HG03558 (cell line): ENCODE results near the gene PRDM13.

Experiments
- ATAC-seq: cut with Tn5 transposase; IDR thresholded peaks from one replicate; pipeline ENCODE4 v1.9.1; 2021; ENCODE audit warnings: moderate number of reproducible peaks; ENCODE audit not compliant: unreplicated experiment; ENCODE audit errors: extremely low read depth

The PRDM13 gene

DNA sequence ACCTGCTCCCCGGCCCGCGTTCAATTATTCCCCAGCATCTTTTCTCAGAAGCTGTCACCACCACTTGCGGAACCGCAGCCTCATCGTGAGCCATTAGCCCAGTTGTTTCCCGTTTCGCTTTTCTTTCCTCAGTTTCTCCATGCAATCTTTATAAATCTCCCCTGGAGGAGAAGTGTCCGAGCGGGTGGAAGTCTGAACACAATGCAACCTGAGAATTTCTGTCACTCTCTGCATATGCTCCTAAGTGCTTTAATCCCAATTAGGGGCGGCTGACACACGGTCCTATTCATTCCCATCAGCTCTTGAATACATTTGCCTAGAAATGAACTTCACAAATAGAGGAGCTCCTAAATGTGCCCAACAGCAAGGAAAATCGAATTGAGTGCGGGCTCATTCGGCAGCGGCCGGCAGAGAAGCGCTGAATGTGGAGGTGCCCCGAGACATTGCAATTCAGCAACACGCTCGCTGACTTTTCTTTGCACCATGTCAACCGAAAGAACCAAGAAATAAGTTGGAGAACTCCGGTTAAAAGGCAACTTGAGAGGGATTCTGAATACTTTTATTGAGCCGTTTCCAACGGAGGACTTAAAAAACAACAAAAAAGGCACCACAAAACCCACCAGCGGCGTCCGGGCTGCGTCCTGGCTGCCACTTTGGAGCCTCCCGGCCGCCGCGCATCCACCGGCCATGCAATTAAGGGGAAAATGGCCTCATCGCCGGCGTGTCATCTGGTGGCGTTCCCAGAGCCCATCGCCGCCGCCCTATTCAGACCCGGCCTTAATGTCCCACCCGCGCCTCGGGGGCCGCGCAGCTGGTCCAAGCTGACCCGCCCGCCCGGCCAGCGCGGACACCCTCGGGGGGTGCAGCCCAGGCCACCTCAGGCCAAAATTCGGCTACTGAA lies 3.9 kb upstream of the PRDM13 start:
- no peak for ATAC-seq

DNA sequence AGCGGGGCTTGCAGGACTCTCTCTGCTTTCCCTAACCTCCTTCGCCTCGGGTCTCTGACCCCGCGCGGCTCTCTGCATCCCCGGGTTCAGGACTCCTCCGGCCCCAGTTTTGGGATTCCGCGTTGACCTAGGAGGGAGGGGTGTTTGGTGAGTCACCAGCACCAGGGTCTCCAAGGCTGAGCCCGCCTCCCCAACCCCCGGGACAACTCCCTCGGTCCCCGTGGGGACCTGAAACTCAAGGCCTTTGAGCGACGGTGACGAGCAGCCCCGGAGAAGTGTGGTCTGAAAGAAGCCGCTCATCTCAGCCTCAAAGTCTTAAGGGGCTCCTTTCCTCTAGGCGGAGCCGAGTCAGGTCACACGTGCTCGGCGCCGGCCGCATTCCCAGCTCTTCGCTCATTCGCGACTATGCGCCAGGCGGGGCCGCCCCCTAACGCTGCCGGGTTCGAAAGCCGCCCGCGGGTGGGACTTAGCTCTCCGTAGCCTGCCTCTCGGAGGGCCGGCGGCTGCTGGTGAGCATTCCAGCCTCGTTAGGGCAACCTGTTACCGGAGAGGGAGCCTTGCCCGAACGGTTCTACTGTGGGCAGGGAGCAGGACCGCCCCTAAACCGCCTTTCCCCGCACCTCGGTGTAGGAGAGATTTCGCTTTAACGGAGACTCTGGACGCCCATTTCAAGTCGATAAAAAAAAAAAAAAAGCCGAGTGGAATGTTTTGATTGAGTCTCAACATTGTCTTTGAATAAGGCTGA lies 3.0 kb upstream of the PRDM13 start:
- ATAC-seq, result no peak

DNA sequence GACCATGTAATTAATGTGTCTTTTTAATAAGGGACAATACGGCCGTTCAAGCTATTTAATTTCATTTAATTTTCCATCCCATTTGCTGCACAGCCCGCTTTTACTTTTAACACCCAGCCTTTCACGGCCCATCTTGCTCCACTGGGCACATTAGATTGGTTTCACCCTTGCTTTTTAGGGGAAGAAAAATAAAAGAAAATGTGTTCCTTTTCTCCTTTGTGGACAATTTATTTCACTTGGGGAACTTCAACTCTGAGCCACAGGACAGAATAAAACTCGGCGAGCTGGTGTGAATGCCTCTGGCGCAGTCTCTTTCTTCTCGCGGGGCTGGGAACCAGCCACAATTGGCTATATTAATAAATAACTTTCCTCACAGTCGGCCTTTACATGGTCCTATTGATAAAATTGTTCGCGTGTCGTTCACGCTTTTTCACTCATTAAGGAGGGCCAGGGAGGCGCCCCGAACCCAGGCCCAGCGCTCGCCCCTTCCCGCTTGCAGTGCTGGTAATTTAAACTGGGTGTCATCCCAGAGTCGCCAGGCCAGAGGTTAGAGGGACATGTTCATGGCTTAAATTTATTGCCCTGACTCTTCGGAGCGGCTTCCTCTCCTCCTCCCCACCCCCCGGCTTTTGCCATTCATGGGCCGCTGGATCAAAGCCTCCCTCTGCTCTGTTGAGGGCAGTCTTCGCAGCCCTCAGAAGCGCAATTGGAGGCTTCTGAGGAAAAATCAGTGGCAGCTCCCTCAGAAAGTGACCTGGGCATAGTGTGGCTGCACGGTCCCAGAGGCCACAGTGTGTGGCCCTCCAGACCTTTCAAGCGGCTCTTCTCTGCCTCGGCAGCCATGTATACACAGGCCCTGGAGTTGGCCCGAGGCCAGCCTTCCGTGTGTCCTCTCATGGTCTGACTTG lies 2.2 kb upstream of the PRDM13 start:
- no peak for ATAC-seq

DNA sequence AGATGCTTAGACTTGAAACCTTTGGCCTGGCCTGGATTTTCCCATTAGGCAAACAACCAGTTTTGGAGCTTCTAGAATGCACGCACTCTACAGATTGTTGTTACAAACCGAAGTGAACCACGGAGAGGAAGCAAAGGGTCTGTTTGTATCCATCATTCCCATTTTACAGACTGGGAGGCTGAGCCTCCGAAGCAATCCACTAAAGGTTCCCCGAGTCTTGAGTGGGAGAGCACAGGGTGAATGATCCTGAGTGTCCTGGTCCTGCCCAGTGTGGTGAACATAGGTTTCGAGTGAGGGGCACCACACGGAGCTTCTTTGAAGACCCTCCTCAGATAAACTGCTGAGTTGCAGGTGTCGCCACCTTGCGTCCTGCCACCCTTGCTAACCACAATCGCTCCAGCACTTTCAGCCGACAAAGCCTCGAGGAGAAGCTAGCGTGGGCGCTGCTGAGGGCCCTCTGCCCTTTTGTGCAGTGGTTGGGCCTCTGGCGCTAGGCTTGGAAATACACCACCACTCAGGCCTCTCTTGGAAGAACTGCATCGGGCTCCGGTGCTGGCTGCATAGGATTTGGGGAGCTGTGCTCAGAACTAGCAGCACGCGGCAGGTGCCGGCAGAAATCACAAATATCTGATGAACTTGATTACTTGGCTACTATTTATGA lies 1.4 kb upstream of the PRDM13 start:
- no peak for ATAC-seq

DNA sequence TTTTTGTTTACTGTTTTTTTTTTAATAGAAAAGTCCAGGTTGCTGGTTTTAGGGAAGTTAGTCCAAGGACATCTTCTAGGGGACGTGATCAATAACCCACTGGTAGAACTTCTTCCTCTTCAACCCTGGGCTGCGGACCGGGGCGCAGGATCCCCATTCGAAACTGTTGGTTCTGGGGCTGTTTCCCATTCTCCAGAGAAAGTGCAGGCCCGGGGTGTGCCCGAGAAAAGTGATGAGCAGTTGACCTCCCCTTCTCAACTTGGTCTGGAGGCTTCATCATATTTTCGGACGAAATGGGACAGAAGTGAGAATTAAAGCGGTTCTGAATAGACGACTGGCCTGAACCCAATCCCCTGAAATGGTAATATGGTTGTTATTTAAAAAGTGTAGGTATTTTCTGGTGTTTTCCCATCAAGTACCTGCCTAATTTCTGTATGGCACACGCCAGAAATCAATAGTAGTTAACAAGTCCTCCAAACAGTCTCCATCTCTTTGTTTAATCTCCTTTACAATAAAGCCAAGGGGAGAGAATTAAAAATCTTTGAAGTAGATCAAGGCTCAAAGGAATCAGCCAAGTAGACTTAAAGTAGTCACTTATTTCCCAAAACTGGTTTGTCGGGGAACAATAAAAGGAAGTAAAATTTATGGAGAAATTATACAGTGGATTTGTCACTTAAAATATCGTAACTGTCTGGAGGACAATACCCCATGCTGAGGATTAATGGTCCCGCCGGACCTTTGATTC lies 550 bp upstream of the PRDM13 start:
- no peak for ATAC-seq

DNA sequence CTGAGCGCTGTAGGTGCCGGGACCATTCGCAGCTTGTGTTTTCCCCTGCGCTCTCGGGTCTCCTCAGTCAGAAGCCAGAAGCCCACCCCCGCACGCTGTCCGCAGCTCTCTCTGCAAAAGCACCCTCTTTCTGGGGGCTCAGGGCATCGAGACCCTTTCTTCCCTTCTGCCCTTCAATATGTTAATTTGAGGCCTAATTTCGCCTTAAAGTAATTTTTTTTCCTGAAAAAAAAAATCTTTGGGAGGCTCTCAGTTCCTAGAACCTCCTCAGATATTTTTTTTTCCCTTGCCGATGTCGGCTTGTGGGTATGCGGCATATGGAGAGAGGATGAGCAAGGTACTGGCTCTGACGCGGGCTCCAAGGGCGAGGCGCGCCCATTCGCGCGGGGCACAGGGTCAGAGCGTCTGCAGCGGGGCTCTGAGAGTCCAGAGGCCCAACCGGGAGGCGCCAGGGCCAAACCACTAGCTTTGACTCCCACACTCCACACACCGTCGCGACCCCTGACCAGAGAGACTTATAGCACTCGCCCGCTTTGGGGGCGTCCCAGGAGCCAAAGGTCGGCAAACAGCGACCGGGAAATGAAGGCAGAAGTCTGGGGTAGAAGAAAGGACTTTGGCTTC lies 893 bp downstream of the PRDM13 start:
- ATAC-seq, result no peak

DNA sequence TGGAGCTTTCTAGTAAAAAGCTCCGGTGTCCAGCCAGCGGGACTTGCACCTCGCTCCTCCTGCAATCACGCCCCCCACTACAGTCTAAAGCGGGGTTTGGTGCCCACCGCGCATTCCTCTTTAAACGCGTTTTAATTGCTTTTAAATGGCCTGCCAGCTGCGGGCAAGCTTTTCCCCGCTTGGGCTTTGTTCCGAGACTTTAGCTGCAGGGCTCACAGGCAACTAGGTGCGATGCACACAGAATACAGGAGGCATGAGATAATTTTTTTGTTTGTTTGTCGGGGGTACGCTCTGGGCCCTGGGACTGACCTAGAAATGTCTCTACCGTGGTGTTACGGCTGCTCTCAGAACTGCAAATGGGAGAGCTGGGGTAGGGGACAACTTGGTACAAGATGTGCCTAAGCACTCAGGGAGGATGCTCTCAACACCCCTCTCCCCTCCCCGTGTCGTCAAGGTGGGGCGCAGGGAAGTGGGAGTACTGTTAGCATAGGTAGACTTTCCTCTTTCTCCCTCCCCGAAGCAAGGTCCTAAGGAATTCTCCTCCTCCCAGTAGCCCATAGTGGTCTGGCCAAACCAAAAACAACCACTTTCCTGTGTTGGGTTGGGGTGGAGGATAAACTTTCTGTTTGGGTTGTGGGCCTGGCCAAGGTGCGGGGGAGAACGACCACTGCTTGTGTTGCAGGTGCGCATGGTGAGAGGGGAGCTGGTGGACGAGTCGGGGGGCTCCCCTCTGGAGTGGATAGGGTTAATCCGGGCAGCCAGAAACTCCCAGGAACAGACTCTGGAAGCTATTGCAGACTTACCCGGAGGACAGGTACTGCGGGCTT lies 1.6 kb downstream of the PRDM13 start:
- ATAC-seq, result no peak

DNA sequence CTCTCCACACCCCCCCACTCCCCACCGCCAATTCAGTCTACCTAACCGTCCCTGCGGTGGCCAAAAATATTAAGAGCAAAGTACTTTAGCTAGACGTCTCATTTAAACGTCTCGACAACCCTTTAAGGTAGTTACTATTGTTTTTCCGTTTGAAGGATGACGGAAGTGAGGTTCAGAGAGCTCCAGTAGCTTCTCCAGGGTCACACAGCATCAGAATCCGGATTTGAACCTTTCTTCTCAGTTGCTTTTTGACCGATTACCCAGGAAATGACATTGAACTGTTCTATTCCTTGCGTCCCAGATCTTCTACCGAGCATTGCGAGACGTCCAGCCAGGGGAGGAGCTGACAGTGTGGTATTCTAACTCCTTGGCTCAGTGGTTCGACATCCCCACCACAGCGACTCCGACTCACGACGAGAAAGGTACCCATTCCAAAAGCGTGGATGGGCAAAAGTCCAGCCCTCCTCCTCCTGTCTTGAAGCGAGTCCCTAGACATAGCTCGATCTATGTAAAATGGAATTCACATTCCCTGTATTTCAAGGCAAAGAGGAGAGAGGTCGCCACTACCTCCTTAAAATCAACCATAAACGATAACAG lies 2.4 kb downstream of the PRDM13 start:
- ATAC-seq, result no peak

DNA sequence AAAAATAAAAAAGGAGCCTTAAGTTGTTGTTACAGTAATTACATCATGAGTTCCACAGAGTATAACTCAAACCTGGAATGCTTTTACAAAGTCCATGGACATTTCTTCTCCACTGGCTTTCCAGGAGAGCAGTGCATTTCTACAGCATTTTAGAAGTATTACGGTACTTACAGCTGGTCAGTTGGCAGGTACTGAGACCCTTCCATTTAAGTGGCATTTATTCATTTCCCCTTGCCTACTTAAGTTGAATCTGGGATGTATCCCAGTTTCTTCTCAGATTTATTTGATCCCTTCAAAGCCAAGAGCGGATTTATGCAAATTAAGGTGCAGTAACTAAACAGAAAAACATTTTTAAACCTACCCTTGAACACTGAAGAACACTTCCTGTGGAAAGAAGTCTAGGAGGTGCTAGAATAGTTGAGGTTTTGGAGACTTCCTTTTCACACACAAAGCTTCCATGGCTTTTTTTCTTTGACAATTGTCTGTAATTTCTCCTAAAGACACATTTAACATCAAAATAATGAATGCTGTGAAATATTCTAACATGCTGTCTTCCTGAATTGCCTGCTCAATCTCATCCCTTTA lies 3.4 kb downstream of the PRDM13 start:
- ATAC-seq, result no peak

DNA sequence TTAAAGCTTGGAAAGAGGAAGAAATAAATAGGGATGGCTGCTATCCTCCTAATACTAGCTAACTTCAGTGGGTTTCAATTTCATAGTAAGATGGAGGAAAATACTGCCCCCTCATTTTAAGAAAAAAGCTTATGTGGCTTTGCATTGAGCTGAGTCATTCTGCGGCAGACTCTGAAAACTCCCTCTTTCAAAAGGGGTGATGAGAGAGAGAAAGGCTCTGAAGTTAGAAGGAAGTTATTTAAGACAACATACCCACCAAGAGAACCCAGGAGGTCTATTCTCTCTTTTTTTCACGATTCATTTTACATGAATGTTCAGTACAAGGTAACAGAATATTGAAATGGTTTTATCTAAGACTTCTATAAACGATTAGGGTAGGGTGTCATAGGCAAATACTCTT lies 4.5 kb downstream of the PRDM13 start:
- ATAC-seq, result peak; percentile 59

DNA sequence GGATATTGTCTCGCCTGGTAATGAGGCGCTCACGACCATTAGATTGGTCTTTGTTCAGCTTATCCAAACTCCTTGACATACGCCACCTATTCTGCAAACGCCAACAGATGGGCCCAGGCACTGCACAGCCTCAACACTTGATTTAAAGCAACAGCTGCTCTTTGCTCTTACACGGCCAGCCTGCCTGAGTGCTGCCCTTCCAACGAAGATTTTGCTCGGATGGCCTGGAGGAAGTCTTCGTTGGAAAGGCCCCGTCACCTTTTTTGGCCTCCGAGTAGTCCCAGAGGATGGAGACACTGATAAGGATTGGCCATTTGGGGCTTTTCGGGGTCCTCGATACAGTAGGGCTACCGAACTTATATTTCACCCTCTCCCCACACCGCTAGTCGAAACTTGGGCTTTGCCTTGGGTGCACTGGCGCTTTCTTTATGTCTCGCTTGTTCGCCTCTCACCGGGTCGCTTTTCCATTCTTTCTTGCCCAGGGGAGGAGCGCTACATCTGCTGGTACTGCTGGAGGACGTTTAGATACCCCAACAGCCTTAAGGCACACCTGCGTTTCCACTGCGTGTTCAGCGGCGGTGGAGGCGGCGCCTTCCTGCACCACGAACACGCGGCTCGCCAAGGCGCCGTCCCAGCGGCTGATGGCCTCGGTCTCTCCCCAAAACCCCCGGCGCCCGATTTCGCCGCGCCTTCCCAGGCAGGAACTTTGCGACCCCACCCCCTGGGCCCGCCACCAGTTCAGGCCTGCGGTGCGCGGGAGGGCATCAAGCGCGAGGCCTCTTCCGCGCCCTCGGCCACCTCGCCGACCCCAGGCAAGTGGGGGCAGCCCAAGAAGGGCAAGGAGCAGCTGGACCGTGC lies 6.1 kb downstream of the PRDM13 start:
- ATAC-seq, result peak; percentile 1

DNA sequence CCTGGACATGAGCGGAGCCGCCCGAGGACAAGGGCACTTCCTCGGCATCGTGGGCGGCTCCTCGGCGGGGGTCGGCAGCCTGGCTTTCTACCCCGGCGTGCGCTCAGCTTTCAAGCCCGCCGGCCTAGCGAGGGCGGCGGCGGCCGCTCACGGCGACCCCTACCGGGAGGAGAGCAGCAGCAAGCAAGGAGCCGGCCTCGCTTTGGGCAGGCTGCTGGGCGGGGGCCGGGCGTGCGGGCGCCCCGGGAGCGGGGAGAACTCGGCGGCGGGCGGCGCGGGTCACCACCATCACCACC lies 6.7 kb downstream of the PRDM13 start:
- peak; percentile 28 for ATAC-seq

DNA sequence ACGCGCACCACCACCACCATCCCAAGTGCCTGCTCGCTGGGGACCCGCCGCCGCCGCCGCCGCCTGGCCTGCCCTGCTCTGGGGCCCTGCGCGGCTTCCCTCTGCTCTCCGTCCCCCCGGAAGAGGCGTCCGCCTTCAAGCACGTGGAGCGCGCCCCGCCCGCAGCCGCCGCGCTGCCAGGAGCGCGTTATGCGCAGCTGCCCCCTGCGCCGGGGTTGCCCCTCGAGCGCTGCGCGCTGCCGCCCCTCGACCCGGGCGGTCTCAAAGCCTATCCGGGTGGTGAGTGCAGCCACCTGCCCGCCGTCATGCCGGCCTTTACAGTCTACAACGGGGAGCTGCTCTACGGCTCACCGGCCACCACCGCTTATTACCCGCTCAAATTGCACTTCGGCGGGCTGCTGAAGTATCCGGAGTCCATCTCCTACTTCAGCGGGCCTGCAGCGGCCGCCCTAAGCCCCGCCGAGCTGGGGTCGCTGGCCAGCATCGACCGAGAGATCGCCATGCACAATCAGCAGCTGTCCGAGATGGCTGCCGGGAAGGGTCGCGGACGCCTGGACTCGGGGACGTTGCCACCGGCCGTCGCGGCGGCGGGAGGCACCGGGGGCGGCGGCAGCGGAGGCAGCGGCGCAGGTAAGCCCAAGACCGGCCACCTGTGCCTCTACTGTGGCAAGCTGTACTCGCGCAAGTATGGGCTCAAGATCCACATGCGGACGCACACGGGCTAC lies 7.2 kb downstream of the PRDM13 start:
- peak; percentile 21 for ATAC-seq

DNA sequence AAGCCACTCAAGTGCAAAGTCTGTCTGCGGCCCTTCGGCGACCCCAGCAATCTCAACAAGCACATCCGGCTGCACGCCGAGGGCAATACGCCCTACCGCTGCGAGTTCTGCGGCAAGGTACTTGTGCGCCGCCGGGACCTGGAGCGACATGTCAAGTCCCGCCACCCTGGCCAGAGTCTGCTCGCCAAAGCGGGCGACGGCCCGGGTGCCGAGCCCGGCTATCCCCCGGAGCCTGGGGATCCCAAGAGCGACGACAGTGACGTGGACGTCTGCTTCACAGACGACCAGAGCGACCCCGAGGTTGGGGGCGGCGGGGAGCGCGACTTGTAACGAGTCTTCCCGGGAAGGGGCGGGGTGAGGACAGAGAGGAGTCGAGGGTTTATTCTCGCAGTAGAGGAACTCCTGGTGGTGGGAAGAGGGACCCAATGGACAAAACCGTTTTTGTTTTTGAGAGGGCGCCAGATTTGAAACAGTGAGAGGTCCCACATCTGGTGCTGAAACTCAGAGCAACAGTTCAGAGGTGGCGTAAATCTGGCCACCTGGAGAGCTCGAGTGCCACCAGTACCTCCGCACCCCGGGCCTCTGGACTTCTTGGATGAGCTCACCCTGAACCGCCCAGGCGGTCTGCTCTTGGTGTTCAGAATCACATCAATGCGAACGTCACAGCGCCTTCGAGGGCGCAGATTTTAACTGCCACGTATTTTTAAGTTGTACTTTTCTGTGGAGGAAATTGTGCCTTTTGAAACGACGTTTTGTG lies 8.0 kb downstream of the PRDM13 start:
- ATAC-seq, result no peak

DNA sequence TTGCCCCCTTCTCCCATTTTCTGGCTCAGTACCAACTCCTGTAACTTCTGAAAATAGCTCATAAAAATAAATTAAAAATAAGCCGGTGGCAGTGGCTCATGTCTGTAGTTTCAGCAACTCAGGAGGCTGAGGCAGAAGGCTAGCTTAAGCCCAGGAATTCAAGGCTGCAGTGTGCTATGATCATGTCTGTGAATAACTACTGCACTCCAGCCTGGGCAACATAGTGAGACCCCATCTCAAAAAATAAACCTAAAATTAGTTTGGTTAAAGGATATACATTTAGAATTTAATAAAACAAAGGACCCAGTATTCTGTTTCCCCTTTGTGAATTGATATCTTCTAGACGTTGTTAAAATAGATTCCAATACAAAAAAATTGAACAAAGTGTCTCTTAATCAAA lies 10.5 kb downstream of the PRDM13 start:
- ATAC-seq, result no peak
